Stimulated activated CD8-positive, alpha-beta memory T cell treated with anti-CD3 and anti-CD28 coated beads, Interleukin-15, amount 100 ng/mL, for 24 hours (primary cell): ENCODE measurements around the gene HOXC10.

ENCODE experiments used
- DNase-seq: peaks from one replicate; pipeline ENCODE4 v3.0.0-alpha.2; 2020; ENCODE audit warnings: low read depth

The HOXC10 gene

GRCh38 chr12:53977596-53978445 is 7.1 kb upstream of the HOXC10 start:
- DNase-seq: no peak

DNA sequence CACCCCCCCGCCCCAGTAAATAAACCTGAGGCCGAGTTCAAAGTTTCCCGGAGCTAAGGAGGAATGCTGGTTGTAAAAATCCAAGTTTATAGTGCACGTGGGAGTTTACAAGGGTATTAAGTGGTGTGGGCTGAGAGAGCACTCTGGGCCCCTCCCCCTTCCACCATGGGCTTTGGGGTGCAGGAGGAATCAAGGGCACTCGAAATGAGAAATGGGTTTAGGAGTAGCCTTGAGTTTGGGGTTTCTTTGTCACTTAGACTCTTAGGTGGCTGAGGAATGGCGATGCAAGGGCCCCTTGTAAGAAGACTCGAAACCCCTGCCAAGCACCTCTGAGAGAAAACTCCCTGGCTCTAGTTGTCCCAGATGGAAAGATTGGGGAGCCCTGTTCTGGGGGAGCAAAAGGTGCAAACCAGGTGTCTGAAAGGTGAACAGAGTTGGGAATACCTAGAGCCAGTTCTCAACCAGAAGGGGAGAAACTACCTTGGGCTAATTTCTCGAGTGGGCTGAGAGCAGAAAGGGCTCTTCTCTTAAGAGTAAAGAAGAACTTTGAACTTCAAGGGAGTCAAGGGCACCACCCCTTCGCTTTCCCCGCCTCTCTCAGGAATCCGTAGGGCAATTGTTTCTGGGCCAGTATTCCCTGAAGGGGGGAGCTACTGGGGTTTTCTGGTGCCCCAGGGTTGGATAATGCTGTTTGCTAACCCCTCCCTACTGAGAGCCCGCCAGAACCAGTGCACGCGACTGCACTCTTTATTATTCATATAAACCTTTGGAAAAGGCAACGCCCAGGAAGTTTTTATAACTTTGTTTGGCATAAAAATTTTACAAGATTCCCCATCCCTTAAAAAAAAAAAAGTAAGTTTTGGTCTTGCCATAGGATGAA is 6.2 kb upstream of the HOXC10 start:
- no peak for DNase-seq

GRCh38 chr12:53980104-53980801 is 4.7 kb upstream of the HOXC10 start:
- no peak for DNase-seq

GRCh38 chr12:53980802-53981496 is 4.0 kb upstream of the HOXC10 start:
- DNase-seq: no peak

DNA sequence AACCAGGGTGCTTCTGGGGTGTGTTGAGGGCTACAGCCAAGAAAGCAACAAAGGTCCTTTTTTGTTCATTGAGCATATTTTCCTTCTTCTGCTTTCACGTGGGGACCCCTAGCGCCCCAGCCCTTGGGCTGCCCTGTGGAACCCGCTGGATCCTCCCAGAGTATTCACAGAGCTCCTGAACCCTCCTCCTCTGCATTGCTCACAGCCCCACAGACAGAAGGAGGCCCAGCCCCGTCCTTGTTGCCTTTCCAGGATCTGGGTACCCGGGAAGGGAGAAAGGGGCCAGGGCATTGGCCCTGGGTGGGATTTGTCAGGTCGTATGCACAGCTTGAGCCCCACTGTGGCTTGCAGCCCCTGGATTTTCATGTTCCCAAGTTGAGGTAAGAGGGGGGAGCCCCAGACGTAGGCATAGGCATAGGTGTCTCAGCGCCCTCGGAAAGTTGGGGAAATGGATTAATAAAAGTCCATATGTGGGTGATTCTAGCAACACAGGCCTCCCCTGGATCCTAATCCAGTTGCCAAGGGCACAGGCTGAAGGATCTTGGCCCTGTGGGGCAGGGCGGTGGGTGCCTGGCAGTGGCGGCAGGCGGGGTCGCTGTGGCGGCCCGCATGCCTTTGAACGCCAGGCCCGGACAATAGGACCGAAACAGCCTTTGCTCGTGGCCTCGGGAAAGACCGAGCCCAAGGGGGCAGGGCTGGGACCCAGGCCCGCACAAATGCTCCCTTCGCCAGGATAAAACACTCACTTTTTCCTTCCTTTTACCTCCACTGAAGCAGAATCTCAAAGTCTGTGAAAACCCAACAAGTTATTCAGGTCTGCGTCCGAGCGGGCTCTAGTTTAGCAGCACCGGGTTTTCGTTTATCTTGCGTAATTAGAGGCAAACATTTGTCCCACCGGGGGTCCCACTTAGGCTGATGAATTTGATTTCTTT is 3.0 kb upstream of the HOXC10 start:
- no peak for DNase-seq

GRCh38 chr12:53982648-53983567 is 2.0 kb upstream of the HOXC10 start:
- no peak for DNase-seq

GRCh38 chr12:53983568-53983949 is 1.4 kb upstream of the HOXC10 start:
- DNase-seq: no peak

GRCh38 chr12:53983950-53984572 is 885 bp upstream of the HOXC10 start:
- DNase-seq: no peak

DNA sequence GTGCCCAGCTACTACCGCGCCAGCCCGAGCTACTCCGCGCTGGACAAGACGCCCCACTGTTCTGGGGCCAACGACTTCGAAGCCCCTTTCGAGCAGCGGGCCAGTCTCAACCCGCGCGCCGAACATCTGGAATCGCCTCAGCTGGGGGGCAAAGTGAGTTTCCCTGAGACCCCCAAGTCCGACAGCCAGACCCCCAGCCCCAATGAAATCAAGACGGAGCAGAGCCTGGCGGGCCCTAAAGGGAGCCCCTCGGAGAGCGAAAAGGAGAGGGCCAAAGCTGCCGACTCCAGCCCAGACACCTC is 697 bp downstream of the HOXC10 start:
- DNase-seq: no peak

- no peak for DNase-seq
Observed at GRCh38 chr12:53985994-53986685, 1.2 kb downstream of the HOXC10 start.

DNA sequence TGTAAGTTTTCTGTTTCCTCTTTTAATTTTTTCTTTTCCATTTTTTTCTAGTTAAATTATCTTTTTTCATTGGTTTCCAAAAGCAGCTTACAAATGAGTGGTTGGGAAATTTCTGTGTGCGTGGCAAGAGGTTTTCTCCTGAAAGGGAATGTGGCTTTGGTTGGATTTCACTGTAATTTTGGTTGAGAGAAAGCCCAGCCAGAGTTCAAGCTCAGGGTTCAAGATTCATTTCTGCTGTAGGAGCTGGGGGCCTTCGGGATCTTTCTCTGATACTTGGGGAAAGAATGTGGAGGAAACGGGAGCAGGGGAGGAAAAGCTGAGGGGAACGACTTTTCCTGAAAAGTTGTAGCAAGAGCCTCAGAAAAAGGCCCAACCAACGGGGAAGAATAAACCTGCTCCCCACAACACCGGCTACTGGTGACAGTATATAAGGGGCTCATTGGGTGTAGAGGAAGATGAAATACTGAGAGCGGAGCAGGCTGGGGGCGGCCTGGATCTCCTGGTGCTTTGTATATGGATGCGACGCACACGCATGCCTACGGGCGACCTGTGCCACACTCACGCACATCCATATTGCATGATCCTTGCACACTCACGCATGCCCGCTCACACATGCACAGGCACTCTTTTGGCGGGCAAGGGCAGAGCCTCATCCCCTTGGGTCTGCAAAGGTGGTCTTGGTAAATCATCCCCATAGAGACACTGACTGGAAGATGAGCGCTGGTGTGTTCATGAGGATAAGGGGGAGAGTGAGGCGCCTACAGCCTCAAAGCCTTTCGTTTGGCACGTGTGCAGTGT is 1.9 kb downstream of the HOXC10 start:
- no peak for DNase-seq

DNA sequence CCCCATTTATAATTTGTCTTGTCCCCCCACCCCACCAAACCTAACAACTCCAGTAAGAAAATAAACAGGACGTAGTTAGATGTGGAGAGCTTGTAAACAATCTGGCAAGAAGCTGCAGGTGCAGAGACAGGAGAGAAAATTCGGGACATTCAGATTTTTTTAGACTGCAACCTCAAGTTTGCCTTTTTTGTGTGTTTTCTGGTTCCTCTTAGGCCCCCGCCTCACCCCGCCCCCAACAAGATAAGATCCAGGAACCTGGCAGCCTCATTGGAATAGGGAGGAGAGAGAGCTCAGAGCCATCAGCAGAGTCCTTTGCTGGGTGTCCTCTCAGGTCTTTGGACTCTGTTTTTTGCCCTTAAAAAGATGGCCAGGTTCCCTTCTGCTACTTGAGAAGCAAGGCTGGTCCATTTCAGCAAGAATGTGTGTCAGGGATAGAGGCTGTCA is 2.9 kb downstream of the HOXC10 start:
- DNase-seq: no peak

GRCh38 chr12:53988541-53989226 is 3.7 kb downstream of the HOXC10 start:
- no peak for DNase-seq

GRCh38 chr12:53989227-53990113 is 4.5 kb downstream of the HOXC10 start:
- no peak for DNase-seq

DNA sequence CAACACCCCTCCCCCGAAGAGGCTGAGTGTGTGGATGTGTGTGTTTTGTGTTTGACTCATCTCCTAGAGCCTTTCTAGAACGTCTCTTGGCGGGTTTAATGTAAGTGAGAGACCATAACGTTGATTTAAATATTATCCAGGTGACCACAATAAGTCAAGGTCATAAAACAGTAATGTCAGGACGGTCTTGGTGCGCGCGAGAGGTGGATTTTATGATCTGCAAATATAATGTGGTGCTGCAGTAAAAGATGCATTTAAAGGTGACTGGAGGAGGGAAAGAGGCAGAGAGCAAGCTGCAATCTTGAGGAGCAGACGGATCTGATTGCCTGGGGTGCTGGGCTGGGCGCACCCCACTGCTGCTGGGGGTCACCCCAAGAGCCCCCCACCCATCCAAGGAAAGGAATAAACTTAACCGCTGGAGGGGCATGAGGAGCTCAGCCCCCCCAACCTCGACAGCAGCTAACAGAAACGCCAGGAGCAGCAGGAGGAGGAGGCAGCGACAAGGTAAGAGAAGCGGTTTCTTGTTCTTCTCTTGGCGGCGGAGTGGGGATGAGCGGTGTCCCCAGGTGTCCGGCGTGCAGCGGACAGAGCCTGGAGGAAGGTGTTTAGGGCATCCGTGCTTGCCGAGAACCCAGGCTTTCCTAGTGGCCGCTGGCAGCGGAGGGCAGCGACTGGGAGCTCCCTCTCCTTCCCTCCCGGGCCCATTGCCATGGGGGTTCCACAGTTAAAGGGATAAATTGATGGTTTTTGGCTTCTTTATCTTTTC is 5.5 kb downstream of the HOXC10 start:
- no peak for DNase-seq

GRCh38 chr12:53991077-53991460 is 6.1 kb downstream of the HOXC10 start:
- DNase-seq: no peak
